Measurements from ENCODE around the gene JAKMIP2. TPM values are rescaled to one million over a fixed set of nuclear protein-coding genes. Genes with fewer than 3 reads are reported as not detected.

The JAKMIP2 gene
- total RNA-seq, 4 donors from 2014 or later: 0.83 to 2.6 (median 1.3) TPM

DNA sequence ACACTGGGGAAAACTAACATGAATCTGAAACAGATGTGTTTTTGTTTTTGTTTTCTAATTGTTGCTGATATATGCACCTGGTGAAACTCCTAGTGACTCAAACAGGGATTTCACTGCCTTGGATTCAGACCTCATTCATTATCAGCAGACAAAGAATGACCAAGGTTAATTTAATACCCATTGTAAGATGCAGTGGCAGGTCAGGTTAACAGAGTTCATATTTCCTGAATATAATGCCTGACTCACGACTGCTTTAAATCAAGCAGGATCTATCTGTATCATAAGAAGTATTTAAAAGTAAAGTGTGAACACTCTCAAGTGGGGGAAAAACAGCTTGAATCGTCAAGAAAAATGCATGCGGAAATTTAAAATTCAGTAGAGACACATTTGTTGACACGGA, 5.5 kb downstream of the JAKMIP2 start:
- no peak for DNase-seq (ENCODE audit: extremely low spot score)

DNA sequence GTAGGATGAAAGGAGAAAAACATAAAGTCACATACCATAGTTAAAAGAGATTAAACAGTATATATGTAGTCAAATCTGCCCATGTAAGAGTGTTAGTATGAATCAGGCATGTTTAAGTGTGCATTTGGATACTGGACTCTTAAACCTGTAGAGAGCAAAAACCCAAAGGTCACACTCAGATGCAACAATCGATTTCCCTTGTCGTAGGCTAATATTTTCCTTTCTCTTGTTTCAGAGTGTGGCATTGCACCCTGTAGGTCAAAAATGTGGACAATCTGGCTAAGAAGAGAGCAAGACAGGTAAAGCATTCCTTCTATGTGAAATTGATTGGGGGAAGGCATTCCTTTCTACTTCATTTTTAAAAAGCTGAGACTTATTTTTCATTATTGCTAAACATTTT, 8.9 kb downstream of the JAKMIP2 start:
- WGBS: 96% methylated on average over 2 of the region's 2 CpGs
- H3K4me3 ChIP-seq: no peak overlapping the region
- no peaks in the 10 kb centered on the region for H3K27me3 ChIP-seq
- no peaks in the 10 kb centered on the region for H3K36me3 ChIP-seq
- intact Hi-C loops (cut with DNase I): no loop called here
- H3K9me3 ChIP-seq: no peaks in the 10 kb centered on the region
- H3K27ac ChIP-seq (replicated peaks in 1 of 4): no peak overlapping the region
- TF ChIP-seq CTCF (IDR thresholded peaks at IDR 0.05): no peak
- TF ChIP-seq EP300 (IDR thresholded peaks at IDR 0.05): no peak
- no peak for TF ChIP-seq POLR2AphosphoS5 (IDR thresholded peaks at IDR 0.05)
- TF ChIP-seq POLR2A (IDR thresholded peaks at IDR 0.05; ENCODE audit: low read depth): no peak
- DNase-seq (ENCODE audit: extremely low spot score): no peak
- no peaks in the 10 kb centered on the region for H3K4me1 ChIP-seq

More for the DNA sequence above, 5.5 kb downstream of the JAKMIP2 start:
- 90% methylated on average over 4 of the region's 4 CpGs for WGBS
- intact Hi-C loops (cut with DNase I): no loop called here
- H3K36me3 ChIP-seq: no peaks in the 10 kb centered on the region
- peaks cover 0 to under 1% (median under 1%) of the 10 kb centered on the region in 4 donors for H3K4me1 ChIP-seq
- TF ChIP-seq POLR2AphosphoS5 (IDR thresholded peaks at IDR 0.05) (no peak), EP300 (IDR thresholded peaks at IDR 0.05) (no peak), POLR2A (IDR thresholded peaks at IDR 0.05; ENCODE audit: low read depth) (no peak)
- no peaks in the 10 kb centered on the region for H3K9me3 ChIP-seq
- no peak overlapping the region for H3K27ac ChIP-seq (replicated peaks in 1 of 4)
- no peak overlapping the region for H3K4me3 ChIP-seq
- peaks cover 0 to under 1% (median 0%) of the 10 kb centered on the region in 4 donors for H3K27me3 ChIP-seq

GRCh38 chr5:147773139-147773538, 9.4 kb downstream of the JAKMIP2 start:
- no peaks in the 10 kb centered on the region for H3K36me3 ChIP-seq
- intact Hi-C loops (cut with DNase I): no loop called here
- 96% methylated on average over 6 of the region's 6 CpGs for WGBS

DNA sequence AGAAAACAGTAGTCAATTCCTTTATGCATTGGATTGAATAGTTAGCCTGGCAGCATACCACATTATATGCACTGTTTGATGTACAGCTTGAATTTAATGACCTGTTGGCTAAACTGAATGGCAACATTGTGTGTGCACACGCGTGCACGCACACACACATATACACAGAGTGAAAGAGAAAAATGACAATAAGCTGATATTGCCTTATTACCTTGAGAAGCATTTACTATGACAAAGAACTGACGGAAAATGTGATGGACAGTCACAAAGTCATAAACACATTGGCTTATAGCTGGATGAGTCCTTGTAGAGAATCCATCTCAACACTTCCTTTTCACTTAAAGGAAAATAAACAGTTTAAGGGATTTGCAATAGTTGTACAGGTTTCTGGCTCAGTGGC, 15.5 kb downstream of the JAKMIP2 start:
- no peak overlapping the region for H3K27ac ChIP-seq (replicated peaks in 1 of 4)
- DNase-seq (ENCODE audit: extremely low spot score): no peak
- WGBS: 95% methylated on average over 4 of the region's 4 CpGs
- no peak for TF ChIP-seq EP300 (IDR thresholded peaks at IDR 0.05)
- no peak for TF ChIP-seq POLR2AphosphoS5 (IDR thresholded peaks at IDR 0.05)
- no peak for TF ChIP-seq CTCF (IDR thresholded peaks at IDR 0.05)
- TF ChIP-seq POLR2A (IDR thresholded peaks at IDR 0.05; ENCODE audit: low read depth): no peak
- H3K27me3 ChIP-seq: no peaks in the 10 kb centered on the region
- intact Hi-C loops (cut with DNase I): no loop called here
- no peaks in the 10 kb centered on the region for H3K36me3 ChIP-seq
- H3K4me3 ChIP-seq: no peak overlapping the region
- H3K4me1 ChIP-seq: no peaks in the 10 kb centered on the region
- no peaks in the 10 kb centered on the region for H3K9me3 ChIP-seq

More at GRCh38 chr5:147773139-147773538, 9.4 kb downstream of the JAKMIP2 start:
- no peaks in the 10 kb centered on the region for H3K9me3 ChIP-seq
- no peak for DNase-seq (ENCODE audit: extremely low spot score)
- no peak overlapping the region for H3K4me3 ChIP-seq
- no peak overlapping the region for H3K27ac ChIP-seq (replicated peaks in 1 of 4)
- no peak for TF ChIP-seq EP300 (IDR thresholded peaks at IDR 0.05)
- no peak for TF ChIP-seq POLR2A (IDR thresholded peaks at IDR 0.05; ENCODE audit: low read depth)
- no peak for TF ChIP-seq CTCF (IDR thresholded peaks at IDR 0.05)
- TF ChIP-seq POLR2AphosphoS5 (IDR thresholded peaks at IDR 0.05): no peak
- H3K4me1 ChIP-seq: no peaks in the 10 kb centered on the region
- H3K27me3 ChIP-seq: no peaks in the 10 kb centered on the region

DNA sequence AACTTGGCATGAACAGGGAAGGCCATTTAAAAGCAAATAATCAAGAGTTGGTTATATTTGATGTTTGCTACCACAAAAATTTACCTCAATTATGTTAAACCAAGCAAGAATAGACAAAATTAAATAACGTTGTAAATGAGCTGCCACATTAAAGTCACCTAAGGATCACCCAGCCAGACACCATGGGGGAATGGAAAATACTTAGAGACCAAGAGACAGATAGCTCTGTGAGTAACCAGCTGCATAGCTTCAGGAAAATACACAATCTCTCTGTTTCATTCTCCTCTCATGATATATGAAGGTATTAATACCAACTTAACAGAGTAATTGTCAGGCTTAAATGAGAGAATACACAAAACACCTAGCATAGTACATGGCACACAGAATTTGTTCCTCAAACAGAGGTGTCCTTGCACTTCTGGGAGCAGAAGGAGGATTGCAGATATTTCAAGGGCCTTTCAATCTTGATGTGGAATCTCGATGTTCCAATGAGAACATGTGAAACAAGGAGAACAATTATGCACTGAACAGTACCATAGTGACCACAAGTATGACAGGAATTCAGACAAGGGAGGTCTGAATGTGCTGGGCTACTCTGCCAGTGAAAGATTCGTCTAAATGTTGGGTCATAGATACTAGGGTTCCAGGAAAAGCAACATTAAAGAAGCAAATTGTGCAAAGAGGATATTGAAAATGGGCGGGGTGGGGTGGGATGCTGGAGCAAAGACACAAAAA, 18.6 kb downstream of the JAKMIP2 start:
- Histone ChIP-seq H3K9me3 (no peaks in the 10 kb centered on the region), H3K36me3 (no peaks in the 10 kb centered on the region), H3K27me3 (no peaks in the 10 kb centered on the region), H3K27ac (replicated peaks in 1 of 4) (no peak overlapping the region), H3K4me3 (no peak overlapping the region), H3K4me1 (no peaks in the 10 kb centered on the region)
- TF ChIP-seq POLR2AphosphoS5 (IDR thresholded peaks at IDR 0.05): no peak
- TF ChIP-seq EP300 (IDR thresholded peaks at IDR 0.05): no peak
- no peak for TF ChIP-seq CTCF (IDR thresholded peaks at IDR 0.05)
- DNase-seq (ENCODE audit: extremely low spot score): no peak
- 76% methylated on average over 4 of the region's 4 CpGs for WGBS
- intact Hi-C loops (cut with DNase I): no loop called here
